HG02588 (cell line): Measurements from ENCODE around the gene MYOF.
"Not testable (repeated sequence)": the region's sequence is repeated elsewhere in the genome, so short reads cannot be mapped to it uniquely, and the experiment has no call there.

Source experiments
- ATAC-seq: cut with Tn5 transposase; IDR thresholded peaks from one replicate; pipeline ENCODE4 v1.9.1; 2021; ENCODE audit warnings: mild to moderate bottlenecking, moderate library complexity; ENCODE audit not compliant: unreplicated experiment

The MYOF gene

DNA sequence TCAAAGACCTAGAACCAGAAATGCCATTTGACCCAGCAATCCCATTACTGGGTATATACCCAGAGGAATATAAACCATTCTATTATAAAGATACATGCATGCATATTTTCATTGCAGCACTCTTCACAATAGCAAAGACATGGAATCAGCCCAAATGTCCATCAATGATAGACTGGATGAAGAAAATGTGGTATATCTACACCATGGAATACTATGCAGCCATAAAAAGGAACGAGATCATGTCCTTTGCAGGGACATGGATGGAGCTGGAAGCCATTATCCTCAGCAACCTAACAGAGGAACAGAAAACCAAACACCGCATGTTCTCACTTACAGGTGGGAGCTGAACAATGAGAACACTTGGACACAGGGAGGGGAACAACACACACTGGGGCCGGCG, 123.7 kb downstream of the MYOF start:
- not testable (repeated sequence) for ATAC-seq

DNA sequence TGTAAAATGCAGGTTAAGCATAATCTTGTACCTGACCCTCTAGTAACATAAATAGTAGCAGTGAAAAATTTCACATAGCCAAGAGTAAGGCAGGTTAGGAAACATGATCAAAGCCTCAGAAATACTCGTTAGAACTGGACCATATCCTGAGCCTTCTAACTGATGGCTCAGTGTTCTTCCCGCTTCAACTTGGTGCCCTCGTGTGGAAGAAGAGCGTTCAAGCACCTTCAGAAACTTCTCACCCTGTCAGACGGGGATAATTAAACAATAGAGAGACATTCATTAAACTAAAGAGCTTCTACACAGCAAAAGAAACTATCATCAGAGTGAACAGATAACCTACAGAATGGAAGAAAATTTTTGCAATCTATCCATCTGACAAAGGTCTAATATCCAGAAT, 124.5 kb downstream of the MYOF start:
- no peak for ATAC-seq

DNA sequence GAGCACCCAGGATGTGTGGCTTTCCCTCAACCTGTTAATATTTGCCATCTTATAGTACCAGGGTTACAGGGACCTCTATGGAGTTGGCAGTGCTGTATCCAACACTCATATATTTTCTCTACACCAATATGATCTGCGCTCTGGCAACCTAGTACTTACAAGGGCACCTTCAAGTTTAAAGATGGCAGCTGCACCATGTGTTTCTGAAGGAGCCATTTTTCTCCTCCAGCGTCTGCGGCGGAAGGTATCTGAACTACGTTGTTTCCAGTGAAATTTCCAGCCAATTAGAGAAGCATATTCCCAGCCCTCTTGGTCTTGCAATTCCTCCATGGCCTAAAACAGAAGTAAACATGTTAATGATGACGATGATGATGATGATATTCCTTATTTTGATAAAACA, 125.6 kb downstream of the MYOF start:
- ATAC-seq: no peak

DNA sequence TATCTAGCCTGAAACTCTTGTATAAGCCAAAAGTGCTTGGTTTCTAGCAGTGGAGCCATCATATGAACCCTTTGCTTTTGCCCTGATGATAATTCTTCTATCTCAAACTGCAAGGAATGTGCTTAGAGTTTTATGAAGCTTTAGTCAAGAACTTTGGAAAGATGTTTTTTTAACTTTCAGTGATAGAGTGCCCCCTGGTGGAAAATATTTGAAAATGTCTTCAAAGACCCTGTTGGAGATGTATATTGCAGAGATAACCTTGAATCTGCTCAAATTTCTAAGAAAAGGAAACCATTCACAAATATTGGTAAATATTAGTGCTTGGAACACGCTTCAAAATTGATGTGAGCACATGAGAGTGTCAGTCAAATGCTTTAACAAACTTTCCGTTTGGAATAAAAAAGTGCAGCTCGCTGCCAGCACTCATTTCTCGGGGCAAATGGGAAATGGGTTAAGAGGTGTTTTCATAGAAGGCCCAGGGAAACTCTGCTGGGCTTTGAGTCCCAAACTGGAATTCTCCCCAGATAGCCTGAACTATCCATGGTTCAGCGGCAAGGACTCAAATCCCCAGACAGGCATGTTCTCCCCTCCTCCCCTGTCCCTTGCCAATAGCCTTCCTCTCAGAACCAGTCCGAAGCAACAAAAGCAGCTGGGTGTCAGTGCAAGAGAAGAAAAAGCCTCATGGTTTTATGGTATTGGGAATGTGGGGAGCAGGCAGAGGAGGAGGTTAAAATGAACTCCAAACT, 129.3 kb downstream of the MYOF start:
- no peak for ATAC-seq

DNA sequence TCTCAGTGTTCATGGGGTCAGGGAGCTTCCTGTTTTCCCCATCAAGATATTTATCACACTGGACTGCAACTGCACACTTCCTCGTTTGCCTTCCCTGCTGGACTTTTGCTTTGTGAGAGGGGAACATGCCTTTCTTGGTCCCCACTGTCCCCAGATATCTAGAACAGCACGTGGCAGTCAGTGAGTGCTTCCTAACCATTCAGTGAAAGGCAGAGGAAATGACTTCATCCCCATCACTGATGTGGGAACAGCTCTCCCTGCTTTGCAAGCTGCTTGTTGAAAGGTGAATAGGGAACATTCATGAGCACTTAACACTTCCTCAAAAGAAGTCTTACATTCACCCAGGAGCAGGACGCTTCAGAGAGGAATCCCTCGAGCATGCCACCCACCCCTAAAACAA, 135.4 kb downstream of the MYOF start:
- no peak for ATAC-seq

DNA sequence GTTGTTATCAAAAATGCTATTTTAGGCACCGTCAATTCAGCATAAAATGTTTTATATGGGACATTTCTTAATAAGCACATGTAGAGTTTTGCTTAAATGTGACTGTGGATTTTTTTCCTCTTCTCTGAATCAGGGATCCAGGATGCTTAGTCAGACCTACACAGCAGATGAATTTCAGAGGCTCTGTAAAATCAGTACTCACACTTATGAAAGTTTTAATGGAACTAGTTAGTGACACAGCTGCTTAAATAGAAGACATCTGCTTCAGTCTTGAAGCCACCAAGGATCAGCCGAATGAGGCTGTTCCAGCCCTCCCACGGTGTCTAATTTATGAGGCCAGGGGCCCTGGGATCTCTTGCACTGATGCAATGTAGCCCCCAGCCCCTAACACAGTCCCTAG, 136.0 kb downstream of the MYOF start:
- ATAC-seq: no peak

DNA sequence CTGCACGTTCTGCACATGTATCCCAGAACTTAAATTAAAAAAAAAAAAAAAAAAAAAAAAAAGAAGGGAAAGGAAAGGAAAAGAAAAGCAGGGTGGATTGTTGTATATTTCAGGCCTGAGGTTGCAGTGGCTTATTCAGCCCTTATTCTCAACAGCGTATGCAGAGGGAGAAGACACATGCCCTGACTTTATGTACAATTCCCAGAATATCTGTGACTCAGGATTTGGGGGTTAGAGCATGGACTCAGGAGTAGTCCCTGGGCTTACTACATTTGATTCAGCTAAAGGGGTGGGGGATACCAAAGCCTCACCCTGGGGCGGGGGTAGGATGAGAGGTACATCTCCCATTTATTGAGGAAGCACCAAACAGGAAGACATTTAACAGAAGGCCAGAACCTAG, 137.4 kb downstream of the MYOF start:
- no peak for ATAC-seq

DNA sequence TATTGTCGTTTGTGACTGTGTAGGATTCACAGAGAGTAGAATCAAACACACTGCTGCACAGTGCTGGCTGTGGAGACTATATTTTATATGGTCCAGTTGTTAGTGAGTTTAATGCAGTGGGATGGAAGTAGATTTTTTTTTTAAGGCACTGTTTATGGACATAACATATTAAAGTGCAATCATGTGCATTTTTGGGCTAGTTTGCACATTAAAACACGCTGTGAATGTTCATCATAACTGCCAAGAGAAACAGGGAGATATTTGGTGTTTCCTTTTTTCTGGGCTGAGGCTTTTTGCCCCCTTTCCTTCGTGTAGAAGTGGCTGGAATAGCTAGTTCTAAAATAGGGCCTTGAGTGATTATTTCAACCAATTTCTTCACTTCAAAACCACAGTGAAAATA, 139.2 kb downstream of the MYOF start:
- no peak for ATAC-seq

DNA sequence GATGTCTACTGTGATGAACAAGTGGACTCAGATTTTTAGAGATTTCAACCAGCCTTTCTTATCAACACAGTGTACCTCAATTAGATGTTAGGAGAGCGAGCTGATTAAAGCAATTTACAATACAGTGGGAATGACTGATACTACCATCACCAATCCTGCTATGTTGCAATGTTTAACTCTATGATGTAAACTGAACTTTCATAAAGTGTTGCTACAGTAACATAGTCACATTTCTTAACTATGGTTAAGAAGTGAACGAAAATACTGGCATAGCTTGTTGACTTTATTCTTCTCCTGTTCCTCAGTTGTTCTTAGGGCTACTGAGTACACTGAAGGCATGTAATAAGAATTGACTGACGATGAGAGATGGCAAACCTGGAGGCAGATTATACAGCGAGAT, 139.8 kb downstream of the MYOF start:
- no peak for ATAC-seq

DNA sequence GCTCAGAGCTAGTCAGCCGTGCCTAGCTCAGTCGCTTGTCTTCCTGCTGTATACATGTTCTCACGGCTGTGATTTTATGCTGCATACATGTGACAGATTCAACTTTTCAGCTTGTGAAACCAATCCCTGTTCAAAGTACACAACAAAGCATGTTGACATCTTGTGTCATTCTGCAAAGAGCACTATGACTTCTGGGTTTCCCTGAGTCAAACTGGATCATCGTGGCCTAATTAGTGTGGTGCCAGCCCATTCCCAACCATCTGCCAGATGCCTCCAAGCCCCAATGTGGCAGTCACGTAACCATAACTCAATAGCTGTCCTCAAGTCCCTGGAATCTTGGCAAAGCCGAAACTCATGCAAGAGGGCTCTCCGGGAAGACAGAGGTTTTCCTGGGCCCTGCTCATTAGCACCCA, 144.8 kb downstream of the MYOF start:
- no peak for ATAC-seq

DNA sequence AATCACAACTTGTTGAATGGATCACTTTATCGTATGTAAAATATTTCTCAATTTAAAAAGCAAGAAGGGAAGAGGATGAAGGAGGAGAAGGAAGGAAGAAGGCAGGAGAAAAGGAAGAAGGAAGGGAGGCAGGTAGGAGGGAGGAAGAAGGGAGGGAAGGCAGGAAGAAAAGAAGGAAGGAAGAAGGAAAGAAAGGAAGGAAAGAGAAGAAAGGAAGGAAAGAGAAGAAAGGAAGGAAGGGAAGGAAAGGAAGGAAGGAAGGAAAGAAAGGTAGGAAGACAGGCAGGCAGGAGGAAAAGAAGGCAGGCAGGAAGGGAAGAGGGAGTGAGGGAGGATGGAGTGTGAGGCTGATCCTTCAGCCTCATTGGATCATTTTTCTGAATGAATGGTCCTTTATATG, 145.5 kb downstream of the MYOF start:
- ATAC-seq: no peak

DNA sequence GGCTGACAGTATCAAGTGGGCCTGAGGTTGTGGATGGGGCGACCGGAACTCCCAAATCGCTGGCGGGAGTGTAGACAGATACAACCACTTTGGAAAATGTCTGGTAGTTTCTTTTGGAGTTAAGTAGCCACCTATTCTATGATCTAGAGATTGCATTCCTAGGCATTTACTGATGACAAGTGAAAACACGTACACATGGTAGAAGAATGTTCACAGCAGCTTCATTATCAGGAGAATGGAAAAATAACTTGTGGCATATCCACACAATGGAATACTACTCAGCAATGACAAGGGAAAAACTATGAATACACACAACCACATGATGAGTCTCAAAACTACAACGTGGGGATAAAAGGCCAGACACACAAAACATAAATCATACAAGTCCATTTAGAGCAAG, 146.0 kb downstream of the MYOF start:
- no peak for ATAC-seq

DNA sequence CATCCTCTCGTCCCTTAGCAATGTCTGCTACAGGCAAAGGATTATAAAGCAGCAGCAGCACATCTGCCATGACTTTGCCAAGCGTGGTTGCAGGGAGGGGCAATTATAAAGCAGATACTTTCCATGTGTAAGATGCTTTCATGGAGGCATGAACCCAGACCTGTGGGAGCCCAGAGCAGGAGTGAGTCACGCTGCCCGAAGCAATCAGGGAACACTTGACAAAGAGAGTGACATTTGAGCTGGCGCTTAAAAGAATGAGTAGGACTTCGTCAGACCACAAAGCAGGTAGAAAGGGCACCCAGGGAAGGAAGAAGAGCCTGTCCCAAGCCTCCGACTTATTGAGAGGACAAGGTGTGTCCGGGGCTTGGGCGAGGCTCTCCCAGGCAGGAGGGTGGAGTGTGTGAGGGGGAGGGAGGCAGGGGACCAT, 147.2 kb downstream of the MYOF start:
- no peak for ATAC-seq

DNA sequence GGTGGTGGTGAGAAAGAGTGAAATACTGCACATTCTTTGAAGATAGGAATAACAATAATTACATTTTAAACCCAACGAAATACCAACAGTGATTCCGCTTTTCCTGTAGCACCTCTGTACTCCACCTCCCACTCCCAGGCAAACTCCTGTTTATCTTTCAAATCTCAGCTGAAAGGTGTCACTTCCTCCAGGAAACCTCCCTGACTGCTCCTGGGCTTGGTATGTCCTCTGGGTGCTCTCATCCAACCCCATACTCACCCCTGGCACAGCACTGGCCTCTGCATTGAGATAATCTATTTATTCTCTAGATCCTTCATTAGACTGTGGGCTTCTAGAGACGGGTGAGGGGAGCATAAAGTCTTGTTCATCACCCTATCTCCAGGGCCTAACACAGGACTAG, 148.0 kb downstream of the MYOF start:
- ATAC-seq: no peak

DNA sequence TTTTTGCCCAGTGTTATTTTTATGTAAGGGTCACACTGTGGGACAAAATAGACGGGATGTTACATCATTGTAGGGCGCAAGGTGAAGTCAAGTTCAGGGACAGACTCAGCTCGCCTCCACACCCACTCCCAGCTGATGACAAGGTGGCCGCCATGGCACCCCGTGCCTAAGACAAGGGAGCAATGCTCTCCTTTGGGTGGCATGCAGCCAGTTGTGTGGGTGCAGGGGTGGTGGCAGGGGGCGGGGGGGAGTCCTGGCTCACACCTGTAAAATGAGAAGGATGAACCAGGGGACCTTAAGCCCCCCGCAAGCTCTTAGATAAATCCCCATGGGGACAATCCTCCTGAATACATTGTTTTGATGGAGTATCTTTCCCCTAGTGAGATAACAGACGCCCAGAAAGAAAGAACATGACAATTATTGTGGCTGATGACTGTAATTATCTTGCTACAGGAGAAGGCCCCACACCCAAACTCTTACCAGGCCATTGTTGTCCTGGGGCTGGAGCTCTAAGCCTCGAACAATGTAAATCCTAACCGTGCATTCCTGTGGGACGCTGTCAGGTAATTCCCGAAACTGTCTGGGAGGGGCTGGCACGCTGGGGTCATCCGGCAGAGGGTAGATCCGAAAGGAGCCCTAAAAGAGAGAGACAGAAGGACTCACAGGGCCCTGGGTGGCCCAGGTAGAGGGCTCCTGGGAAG, 148.7 kb downstream of the MYOF start:
- no peak for ATAC-seq

DNA sequence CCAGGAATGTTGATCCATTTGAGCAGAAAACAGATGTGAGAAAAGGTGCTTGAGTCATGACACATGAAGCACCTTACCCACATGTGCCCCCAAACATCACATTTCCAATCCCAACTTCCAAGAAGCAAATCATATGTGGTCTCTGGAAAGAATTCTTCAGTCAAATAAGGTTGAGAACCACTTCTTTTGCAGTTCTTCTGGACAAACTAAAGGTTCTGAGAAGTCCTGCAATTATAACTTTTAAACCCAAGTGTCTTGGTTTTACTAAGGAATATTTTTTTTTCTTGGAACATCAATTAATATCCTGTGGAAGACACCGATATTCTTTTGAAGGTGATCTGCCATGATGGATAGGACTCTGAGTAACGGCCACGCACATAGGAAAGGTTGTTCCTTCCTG, 151.3 kb downstream of the MYOF start:
- no peak for ATAC-seq

DNA sequence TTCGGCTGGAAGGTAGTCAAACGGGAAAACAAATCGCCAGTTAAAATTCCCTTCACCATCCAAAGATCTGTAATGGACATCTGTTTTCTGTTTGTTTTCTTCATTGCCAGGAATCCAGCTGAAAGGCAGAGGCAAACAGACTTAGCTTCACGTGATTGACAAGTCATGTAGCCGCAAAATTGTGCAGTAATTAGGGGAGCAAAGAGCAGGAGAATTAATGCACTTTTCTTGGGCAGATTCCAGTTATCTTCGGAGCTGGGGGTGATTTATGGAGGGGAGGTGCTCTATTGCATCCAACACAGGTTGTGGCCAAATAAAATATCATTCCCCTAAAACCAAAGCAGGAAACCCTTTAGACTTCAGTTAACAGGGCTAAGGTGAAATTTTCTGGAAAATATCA, 162.2 kb downstream of the MYOF start:
- ATAC-seq: no peak

DNA sequence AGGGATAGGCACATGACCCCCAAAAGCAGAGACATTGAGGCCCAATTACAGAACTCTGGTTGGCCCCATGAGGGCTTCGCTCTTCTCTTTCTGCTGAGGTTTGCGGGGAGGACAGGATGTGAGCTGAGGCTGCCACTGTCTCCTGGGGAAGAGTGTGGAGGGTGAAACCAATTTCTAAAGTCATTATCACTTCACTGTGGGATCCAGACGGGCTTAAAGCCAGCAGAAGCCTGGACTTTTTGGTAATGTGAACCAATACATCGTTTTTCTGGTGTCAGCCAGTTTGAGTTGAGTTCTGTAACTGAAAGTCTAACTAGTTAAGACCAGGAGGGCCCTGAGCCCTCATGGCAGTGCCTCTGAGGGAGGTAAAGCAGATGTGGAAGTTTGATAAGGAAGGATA, 163.0 kb downstream of the MYOF start:
- no peak for ATAC-seq

DNA sequence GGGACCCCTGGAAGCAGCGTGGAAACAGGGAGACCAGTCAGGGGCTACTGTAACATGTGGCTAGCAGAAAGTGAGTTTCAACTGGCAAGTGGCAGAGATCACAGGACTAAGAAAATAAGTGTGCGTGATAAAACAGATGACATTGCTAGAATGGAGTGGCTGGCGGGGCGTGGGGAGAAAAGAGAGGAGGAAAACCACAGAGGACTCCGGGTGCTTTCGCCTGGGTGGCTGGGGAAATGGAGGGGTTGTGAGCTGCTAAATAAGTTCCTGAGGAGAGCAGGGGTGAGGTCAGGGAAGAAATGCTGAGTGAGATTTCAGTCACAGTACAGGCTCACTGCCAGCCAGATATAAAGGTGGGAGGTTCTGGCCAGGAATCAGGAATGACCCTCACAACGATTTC, 166.9 kb downstream of the MYOF start:
- ATAC-seq: no peak

DNA sequence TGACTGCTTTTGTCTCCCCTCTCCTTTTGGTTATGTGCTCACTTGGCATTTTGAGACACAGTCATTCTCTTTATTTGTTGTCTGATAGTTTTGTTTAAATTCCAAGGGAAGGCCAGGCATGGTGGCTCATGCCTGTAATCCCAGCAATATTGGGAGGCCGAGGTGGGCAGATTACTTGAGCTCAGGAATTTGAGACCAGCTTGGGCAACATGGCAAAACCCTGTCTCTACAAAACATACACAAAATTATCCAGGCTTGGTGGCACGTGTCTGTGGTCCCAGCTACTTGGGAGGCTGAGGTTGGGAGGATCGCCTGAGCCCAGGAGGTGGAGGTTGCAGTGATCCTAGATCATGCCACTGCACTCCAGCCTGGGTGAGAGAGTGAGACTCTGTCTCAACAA, 167.5 kb downstream of the MYOF start:
- ATAC-seq: not testable (repeated sequence)

DNA sequence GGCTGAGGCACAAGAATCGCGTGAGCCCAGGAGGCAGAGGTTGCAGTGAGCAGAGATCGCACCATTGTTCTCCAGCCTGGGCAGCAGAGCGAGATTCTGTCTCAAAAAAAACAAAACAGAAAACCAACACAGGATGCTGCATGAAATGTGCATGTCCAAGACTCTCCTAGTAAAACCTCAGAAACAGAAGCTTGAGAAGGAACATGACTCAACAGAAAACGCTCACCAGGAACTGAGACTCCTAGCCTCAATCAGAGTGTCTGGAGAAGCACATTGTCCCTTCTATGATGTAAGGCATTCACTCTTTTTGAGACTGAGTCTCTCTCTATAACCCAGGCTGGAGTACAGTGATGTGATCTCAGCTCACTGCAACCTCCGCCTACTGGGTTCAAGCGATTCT, 168.3 kb downstream of the MYOF start:
- no peak for ATAC-seq

DNA sequence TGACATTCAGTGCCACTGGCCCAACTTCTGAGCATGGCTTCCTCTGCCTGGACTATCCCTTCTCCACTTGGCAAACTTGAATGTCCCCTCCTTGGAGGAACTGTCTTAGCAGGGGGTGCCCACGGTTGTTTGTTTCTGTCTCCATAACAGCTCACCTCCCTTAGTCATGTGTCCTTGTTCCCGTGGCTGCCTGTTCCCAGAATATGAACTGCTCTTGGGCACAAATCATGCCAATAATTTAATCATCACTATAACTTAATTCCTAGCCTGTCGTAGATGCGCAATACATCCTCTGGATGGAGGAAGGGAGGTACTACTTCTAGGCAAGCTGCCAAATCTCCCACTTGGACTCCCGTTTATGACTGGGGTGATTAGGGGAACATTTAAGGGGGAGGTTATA, 173.1 kb downstream of the MYOF start:
- ATAC-seq: no peak

DNA sequence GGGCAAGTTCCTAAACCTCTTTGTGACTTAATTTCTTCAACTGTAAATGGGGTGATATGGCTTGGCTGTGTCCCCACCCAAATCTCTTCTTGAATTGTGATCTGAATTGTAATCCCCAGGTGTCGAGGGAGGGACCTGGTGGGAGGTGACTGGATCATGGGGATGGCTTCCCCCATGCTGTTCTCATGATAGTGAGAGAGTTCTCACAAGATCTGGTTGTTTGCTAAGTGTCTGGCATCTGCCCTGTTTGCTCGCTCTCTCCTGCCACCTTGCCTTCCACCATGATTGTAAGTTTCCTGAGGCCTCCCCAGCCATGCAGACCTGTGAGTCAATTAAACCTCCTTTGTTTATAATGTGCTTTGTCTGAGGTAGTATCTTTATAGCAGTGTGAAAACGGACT, 177.0 kb downstream of the MYOF start:
- ATAC-seq: no peak
